HG03521 (cell line): Measurements from ENCODE around the gene RREB1.

Source experiments
- ATAC-seq: cut with Tn5 transposase; IDR thresholded peaks from one replicate; pipeline ENCODE4 v1.9.1; 2021; ENCODE audit warnings: mild to moderate bottlenecking, moderate library complexity; ENCODE audit not compliant: unreplicated experiment

The RREB1 gene

DNA sequence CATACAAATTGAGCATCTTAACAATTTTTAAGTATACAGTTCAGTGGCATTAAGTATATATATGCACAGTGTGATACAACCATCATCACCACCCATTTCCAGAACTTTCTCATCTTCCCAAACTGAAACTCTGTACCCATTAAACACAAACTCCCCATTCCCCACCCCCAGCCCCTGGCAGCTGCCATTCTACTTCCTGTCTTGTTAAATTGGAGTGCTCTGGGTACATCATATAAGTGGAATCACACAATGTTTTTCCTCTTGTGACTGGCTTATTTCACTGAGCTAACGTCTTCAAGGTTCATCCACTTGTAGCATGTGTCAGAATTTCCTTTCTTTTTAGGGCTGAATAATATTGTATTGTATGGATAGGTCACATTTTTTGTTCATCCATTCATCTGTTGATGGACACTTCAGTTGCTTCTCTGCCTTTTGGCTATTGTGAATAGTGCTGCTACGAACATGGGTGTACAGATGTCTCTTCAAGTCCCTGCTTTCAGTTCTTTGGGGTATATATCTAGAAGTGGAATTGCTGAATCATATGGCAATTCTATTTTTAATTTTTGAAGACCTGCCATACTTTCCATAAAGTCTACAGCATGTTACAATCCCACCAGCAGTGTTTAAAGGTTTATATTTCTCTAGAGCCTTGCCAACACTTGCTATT is 19.6 kb upstream of the RREB1 start:
- no peak for ATAC-seq

DNA sequence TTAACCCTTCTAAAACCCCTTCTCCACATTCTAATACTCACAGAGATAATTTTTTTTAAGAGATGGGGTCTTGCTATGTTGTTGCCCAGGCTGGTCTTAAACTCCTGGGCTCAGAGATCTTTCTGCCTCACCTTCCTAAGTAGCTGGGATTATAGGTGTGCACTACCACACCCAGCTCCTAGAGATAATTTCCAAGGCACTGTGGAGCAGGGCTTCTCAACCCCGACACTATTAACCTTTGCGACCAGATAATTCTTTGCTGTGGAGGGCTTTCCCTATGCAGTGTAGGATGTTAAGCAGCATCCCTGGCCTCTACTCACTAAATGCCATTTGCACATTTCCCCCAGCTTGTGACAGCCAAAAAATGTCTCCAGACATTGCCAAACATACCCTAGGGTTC is 8.8 kb upstream of the RREB1 start:
- no peak for ATAC-seq

DNA sequence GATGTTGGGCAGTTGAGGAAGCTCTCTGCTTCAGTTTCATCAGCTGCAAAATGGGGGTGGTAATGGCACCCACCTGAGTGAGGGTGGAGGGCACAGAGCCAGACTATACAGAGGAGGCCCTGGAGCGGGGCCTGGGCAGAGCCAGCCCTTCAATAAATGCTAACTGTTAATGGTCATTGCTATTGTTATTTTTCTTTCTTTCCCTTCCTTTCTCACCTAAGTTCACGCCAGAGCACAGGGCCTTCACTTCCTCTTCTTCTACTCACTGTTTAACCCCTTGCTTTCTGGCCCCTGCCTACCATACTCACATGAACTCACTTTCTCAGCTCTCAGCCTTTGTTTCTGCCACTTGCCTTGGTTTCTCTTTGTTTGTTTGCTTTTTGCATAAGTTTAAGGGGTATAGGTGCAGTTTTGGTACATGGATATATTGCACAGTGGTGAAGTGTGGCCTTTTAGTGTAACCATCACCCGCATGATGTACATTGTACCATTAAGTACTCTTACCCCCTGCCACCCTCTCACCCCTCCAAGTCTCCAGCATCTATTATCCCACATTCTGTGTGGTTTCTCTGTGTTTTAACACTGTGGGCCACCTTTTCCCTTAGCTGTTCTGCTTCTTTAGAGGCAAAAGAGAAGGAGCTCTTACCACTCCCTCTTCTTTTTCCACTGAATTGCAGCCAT is 7.5 kb upstream of the RREB1 start:
- ATAC-seq = no peak

DNA sequence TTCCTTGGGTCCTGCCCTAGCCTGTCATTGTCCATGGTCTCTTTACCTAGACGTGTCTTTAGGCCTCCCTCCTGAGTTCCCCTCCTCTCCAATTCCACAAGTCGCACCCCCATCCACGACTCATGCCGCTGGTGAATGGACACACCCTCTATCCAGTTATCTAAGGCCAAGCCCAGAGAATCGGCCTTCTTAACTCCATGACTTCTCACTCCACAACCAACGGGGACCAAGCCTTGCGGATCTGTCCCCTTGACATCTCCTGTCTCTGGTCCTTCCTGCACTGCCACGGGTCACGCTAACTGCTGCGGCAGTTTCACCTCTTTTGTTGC is 7.0 kb upstream of the RREB1 start:
- no peak for ATAC-seq

DNA sequence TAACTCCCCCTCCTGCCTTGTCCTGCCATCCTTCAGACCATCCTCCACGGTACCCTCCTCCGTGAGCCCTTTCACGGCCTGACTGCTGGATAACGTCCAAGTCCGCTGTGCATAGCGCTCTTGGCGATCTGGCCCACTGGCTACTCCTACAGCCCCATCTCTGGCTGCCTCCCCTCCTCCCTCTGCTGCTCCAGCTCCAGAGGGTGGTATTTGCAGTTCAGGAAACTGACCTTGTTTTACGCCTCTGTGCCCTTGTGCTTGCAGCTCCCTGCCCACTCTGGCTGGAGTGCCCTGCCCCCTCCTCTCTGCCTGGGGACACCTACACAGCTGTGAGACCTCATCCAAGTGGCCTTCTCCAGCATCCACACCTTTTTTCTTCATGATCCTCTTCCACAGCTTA is 6.5 kb upstream of the RREB1 start:
- no peak for ATAC-seq

DNA sequence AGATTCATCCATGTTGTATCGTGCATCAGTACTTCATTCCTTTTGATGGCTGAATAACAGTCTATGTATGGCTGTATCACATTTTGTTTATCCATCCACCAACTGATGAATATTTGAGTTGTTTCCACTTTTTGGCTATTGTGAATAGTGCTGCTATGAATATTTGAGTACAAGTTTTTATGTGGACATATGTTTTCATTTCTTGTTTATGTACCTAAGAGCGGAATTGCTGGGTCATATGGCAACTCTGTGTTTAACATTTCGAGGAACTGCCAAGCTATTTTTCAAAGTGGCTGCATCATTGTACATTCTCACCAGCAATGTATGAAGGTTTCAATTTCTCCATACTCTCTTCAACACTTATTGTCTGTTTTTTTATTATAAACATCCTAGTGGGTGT is 3.0 kb upstream of the RREB1 start:
- no peak for ATAC-seq

DNA sequence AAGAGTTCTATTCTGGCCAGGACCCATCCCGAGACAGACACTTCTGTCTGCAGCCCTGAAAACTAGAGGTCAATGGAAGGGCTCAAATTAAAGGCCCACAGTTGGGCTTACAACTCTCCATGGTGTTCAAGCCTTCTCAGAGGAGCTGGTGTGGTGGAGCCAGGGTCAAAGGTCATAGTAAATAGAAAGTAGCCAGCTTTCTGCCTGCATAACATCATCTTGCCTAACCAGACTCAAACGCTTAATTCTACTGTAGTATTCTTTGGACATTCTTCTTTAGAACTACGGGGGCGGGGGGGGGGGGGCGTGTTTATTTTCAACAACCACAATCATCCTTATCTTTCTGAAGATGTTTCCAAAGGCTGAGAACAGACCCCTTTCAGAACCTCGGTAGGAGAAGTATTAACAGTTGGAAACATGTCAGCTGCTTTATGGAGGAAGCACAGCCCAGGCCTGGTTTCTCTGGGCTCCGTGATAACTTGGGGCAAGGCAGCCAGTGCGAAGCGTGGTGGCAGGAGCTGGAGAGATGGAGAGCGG is 1.5 kb upstream of the RREB1 start:
- no peak for ATAC-seq

DNA sequence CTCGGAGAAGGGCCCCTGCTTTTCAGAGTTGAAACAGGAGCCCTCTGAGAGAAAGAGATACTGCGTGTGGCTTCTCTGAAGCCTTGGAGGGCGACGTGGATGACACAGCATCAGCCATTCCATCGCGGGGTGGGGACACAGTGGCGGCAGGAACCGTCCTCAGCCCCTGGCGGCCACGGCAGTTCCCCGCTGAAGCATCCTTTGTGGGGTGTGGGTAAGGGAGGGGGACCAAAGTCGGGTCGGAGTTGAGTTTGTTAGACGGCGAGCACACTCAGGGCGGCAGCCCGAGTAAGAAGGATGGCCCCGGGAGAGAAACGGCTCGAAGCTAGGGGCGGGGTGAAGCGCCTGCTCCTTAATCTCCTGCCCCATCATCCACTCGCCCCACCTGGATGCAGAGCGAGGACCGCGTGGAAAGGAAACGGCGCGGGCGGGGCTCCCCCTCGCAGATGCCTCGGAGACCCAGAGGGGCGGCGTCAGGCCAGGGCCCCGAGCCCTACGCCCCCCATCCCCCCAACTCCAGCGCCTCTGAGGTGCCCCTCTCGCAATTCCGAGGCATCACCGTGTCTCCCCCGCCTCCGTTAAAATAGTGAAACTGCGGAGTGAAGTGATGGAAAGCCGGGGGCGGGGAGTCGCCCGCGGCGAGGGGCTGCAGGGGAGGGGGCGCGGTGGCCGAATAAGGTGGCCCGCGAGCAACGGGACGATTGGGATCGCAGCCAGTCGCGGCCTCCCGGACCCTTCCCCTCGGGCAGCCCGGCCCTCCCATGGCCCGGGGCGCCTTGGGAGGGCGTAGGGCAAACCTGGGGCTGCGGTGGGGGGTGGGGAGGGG is 796 bp upstream of the RREB1 start:
- ATAC-seq = peak; percentile 30

DNA sequence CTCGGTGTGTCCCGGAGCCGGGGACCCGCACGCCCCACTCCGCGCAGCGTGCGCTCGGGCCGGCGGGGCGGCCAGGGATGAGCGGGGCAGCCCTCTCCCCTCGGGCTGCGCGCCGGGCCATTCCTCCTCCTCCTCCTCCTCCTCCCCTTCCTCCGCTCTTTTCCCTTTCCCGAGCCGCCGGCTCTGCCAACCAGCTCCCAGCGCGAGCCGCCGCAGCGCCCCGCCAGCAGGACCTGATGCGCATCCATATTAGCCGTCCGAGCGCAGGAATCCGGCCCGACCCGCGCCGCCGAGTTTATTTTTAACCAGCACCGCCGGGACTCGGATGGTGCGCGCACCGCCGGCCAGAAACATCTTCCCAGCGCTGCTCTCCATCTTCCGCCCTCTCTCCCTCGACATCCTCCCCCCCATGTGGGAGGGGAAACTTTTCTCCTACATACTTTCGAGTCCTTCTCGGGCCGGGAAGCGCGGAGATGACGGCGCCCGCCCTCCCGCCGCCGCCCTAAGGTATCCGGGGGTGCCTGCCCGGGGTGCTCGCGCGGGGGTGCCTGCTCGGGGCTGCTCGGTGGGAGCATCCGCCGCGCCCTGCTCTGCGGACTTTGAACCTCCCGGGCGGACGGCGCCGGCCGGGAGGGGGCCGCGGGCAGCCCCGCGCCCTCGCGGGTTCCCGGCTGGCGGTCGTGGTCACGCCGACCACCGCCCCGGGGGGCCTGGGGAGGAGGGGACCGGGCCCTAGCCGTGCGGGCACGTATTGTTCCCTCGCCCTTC is 619 bp downstream of the RREB1 start:
- no peak for ATAC-seq

DNA sequence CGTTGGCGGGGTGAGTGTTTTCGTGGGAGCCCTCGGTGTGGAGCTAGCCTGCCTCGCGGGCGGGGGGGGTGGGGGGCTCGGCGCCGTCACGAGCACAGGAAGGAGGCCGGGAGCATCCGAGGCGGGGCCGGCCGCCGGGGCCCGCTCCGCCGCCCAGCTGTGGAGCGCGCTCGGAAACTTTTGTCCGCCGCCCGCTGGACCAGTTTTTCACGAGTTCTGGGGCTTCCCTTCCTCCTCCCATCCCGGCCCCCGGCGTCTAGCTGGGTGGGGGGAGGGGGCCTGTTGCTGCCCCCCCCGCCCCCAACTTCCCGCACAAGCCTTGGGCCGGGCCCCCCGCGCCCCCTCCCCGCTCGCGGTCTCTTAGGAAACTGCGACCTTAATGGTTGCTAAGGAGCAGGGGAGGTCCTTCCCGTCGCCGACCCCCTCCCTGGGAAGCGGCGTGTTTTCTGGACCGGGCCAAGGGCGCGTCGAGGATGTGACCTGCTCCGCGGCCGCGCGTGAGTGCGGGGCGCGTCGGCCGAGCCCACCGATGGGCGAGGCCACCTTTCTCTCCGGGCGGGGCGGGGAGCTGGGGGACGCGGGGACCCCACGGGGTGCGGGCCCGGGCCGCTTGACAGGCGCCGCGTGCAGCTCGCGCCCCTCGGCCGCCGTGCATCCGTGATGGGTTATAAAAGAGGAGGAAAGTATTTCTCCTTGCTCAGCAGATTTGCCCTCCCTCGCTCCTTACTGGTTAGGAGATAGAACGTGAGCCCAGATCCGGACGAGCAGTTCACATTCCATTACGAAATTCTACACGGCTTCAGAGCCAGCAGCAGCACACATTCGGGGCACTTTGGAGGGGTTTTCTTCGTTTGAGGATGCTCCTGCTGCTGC is 1.4 kb downstream of the RREB1 start:
- ATAC-seq = no peak

DNA sequence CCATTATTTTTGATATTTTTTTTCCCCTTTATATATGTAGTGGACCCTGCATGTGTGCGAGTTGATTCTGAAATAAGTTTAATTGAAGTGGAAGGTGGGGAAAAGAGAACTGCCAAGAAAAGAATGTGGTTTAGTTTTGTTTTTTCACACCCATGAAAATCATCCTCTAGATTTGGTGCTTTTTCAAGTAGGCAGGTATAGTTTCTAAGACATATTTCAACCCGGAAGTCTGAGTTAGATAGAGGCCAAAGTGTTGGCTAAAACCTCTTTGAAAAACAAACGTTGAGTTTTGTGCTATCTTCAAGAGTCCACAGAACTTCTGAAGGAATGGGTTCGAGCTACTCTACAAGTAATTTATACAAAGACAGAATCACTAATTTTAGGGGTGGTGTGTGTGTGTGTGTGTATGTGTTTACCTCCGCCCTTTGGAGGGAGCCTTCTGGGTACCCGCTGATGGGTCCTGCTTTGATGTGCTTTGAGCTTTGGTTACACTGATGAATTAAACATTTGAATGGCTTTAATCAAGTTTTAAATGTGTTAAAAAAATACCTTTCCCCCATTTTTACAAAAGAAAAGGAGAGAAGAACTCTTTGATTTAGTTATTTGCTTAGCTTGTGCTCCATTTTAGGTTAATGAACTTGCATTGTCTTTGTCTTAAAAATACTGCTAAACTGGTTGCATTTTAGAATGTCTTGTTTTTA is 2.5 kb downstream of the RREB1 start:
- no peak for ATAC-seq

DNA sequence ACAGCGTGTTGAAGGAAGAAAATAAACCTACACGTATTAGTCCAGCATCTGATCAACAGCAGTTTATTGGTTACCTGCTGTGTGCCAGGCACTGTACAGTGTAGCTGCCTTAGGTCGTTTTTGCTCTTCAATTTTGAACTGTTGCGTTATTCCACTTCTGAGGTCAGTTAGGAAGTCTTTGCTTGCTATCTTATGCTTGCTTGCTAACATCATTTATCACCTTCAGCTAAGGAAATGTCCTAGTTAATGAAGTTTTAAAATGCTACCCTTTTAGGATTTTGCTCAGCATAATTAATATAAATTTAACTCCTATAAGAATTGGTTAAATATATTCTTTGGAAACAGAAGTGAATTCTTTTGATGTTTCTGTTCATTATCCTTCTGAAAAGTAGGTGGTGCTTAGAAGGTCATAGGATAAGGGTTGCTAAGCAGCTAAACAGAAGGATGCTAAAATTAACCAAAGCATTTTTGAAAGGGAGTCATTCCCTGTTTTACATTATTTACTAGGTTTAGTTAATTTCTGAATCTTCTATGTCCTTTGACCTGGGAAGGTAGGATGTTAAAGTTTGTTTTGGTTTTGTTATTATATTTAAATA is 3.4 kb downstream of the RREB1 start:
- ATAC-seq = no peak

DNA sequence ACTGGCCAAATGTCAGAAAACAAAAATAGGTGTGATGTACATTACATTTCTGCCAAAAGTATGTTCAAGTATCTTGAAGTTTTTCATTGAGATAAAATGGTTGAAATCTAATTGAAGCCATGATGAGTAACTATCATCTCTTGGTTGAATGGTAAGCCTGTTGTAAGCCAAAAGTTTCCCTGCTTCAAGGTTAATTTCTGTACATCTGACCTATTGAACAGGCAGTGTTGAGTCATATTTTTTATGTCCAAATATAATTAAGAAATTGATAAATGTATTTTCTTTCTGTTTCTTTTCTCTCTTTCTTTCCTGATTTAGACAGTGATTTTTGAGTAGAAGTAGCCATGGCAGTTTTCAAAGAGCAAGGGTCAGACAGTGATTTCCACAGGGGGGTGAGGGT is 4.4 kb downstream of the RREB1 start:
- no peak for ATAC-seq

DNA sequence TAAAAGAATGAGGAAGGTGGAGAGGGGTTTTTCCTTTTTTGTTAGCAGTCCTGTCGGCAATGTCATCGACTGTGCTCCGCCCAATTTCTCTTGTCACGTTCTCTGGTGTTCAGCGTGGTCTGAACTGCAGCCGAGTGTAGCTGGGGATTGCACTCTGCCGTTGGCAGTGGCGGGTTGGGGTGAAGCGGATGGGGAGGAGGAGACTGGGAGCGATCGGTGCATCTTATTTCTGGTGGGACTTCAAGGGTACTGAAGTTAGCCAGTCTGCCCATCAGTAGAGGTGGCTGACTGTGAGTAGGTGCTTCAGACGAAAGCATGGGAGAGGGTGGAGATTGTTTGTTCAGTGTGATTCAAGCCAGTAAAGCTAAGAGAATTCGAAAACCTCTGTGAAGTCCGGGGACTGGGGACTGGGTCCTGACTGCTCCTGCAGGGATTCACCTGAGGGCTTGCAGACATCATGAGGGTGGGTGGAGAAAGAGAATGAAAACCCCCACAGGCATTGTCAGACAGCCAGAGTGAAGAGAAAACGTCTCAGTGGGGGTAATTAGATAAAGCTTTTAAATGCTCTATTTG is 5.1 kb downstream of the RREB1 start:
- ATAC-seq = no peak

DNA sequence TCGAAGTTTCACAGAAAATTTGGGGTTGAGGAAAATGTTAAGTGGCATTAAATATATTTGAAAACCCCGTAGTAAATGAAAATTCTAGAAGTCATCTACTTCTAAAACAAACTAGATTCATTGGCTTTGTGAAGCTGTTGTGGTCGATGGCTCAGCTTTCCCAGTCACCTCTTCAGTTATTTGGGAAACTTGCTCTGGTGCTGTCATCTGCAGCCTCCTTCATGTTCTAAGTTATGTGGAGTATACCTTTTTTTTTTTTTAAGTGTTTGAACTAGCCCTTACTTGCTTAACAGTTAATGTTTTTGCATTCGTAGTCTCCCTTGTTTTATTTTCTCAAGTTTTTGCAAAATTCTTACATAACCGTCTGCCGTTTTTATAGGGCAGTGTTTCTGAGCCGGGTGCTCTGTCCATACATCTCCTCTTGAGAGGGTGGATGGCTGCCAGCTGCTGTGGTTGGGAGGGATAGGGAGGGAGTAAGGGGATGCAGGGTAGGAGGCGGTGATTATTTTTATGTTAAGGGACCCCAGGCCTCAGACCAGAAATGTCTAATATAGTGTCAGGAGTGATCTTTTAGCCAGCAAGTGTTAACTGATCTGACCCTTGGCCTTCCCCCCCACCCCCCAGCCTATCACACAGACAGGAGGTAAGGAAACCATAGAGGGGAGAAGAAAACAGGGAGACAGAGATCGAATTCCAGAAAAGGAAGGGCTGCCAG is 7.1 kb downstream of the RREB1 start:
- no peak for ATAC-seq

DNA sequence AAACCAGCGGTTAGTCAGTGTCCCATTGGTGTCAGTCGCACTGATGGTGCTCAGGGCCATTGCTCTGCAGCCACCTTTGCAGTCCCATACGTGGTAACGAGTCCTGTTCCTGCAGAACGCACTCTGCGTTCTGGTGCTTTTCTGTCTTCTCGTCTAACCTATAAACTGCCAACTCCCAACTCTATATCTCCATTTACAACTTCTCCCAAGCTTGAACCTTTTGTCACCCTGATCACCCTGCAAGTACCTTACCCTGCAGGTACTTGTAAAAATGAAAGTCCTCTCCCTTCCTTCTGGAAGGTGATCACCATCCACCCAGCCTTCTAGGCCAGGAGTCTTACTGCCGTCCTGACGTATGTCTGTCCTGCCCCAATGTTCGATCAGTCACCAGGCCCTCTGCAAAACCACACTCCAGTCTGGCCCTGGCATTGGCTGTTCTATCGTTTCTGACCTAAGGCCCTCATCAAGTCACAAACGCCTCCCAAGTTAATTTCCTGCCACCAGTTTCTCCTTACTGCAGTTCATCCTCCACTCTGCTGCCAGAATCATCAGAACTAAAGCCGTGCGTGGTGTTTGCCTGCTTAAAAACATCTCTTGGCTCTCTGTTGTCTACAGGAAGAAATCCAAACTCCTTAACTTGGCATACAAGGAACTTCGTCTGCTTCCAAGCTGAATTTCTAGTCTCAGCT is 7.9 kb downstream of the RREB1 start:
- no peak for ATAC-seq

DNA sequence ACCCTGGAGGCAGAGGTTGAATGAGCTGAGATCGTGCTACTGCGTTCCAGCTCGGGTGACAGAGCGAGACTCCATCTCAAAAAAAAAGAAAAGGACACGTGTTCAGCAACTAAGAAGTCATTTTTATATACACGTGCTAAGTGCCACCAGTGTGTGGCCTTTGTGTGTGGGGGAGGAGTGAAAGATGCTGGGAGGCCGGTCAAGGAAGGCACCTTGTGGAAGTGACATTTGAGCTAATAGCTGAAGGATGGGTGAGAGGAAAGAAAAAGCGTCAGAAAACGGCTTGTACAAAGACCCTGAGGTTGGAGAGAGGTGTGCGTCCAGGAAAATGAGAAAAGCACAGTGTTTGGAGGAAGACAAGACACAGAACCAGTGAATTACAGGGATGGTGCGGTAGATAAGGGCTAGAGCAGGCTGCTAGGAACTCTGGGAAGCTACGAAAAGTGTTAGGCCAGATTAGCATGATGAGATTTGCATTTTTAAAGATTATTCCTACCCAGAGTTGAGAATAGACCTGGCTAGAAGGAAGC is 11.6 kb downstream of the RREB1 start:
- no peak for ATAC-seq
